HepG2 (cell line): ENCODE results near the gene ZNF445. TPM values are rescaled to one million over a fixed set of nuclear protein-coding genes. Genes with fewer than 3 reads are reported as not detected.

Experiments used
- CREB3 ChIP-seq: sonication (generic); formaldehyde crosslinking; IDR thresholded peaks from 2 replicates; pipeline ENCODE4 v1.5.0; 2020; ENCODE audit warnings: missing genetic modification reagents
- FOXO1 ChIP-seq: sonication (generic); formaldehyde crosslinking; IDR thresholded peaks from 2 replicates; pipeline ENCODE4 v1.4.0; 2020; ENCODE audit warnings: missing genetic modification reagents
- IRF1 ChIP-seq: sonication (generic); formaldehyde crosslinking; IDR thresholded peaks from 2 replicates; pipeline ENCODE4 v1.4.0; 2020; ENCODE audit warnings: low read depth, mild to moderate bottlenecking, missing genetic modification reagents
- MIER2 ChIP-seq: IDR thresholded peaks from 2 replicates; pipeline ENCODE4 v1.6.1; 2016; ENCODE audit warnings: missing biosample characterization, missing genetic modification reagents
- NCOA1 ChIP-seq: sonication (generic); formaldehyde crosslinking; IDR thresholded peaks from 2 replicates; pipeline ENCODE4 v1.9.0; 2021; ENCODE audit warnings: missing genetic modification reagents
- PAWR ChIP-seq: sonication (generic); formaldehyde crosslinking; IDR thresholded peaks from 2 replicates; pipeline ENCODE4 v1.4.0; 2020; ENCODE audit warnings: missing genetic modification reagents, mild to moderate bottlenecking, borderline replicate concordance
- SKI ChIP-seq: fragments of 450-650 bp; IDR thresholded peaks from one replicate; pipeline ENCODE4 v1.6.1; 2018; ENCODE audit warnings: mild to moderate bottlenecking; ENCODE audit not compliant: partially characterized antibody
- ZBTB20 ChIP-seq: sonication (generic); formaldehyde crosslinking; IDR thresholded peaks from 2 replicates; pipeline ENCODE4 v1.8.1; 2023; ENCODE audit warnings: missing genetic modification reagents, low read depth, mild to moderate bottlenecking, borderline replicate concordance
- ZFP91 ChIP-seq: sonication (generic); formaldehyde crosslinking; IDR thresholded peaks from 2 replicates; pipeline ENCODE4 v1.9.0; 2022; ENCODE audit warnings: missing genetic modification reagents, mild to moderate bottlenecking, borderline replicate concordance
- ZNF121 ChIP-seq: sonication (generic); formaldehyde crosslinking; IDR thresholded peaks from 2 replicates; pipeline ENCODE4 v1.5.0; 2020; ENCODE audit warnings: mild to moderate bottlenecking, missing genetic modification reagents
- ZNF34 ChIP-seq: sonication (generic); formaldehyde crosslinking; IDR thresholded peaks from 2 replicates; pipeline ENCODE4 v1.4.0; 2020; ENCODE audit warnings: mild to moderate bottlenecking, missing genetic modification reagents, borderline replicate concordance
- ZNF639 ChIP-seq: conservative IDR thresholded peaks from 2 replicates; pipeline ENCODE4 v1.6.1; 2018; ENCODE audit warnings: missing genetic modification reagents
- ZNF749 ChIP-seq: sonication (generic); formaldehyde crosslinking; IDR thresholded peaks from 2 replicates; pipeline ENCODE4 v1.8.0; 2022; ENCODE audit warnings: mild to moderate bottlenecking, missing genetic modification reagents, moderate library complexity, borderline replicate concordance
- ZNF776 ChIP-seq: sonication (generic); formaldehyde crosslinking; IDR thresholded peaks from 2 replicates; pipeline ENCODE4 v1.4.0; 2020; ENCODE audit warnings: mild to moderate bottlenecking, missing genetic modification reagents
- ZSCAN22 ChIP-seq: sonication (generic); formaldehyde crosslinking; IDR thresholded peaks from 2 replicates; pipeline ENCODE4 v1.4.0; 2020; ENCODE audit warnings: mild to moderate bottlenecking, missing genetic modification reagents
- polyA plus RNA-seq, 8 experiments: library from polyadenylated mRNA; depleted of rRNA in 3 of 8; stranded (reverse) in 7 of 8; unstranded in 1 of 8; fragments of >200 nt; fragmentation: Illumina TruSeq in 4 of 8; extraction: Trizol in 4 of 8; gene quantifications; 2 replicates each; pipeline versions ENCODE4 v1.2.1 to v1.2.3, GENCODE V29; 2011 to 2016; ENCODE audit warnings: low read depth in 4 of 8, missing spikeins in 1 of 8, mixed read lengths in 1 of 8; ENCODE audit not compliant: insufficient read depth in 1 of 8
- total RNA-seq, 5 experiments: library from RNA; depleted of rRNA; stranded (reverse); fragments of >200 nt; fragmentation: Illumina TruSeq; extraction: Trizol; gene quantifications; 2 replicates each; pipeline ENCODE4 v1.2.3, GENCODE V29; 2016; ENCODE audit warnings: low read depth in 1 of 5
- TF ChIP-seq, protein P1 (sequence below): sonication (generic); formaldehyde crosslinking; IDR thresholded peaks from 2 replicates; pipeline ENCODE4 v1.5.0; 2020; ENCODE audit warnings: missing genetic modification reagents
- TF ChIP-seq, protein P2 (sequence below): sonication (generic); formaldehyde crosslinking; IDR thresholded peaks from 2 replicates; pipeline ENCODE4 v1.5.1; 2020; ENCODE audit warnings: missing genetic modification reagents, mild to moderate bottlenecking, borderline replicate concordance
- TF ChIP-seq, protein P3 (sequence below): sonication (generic); formaldehyde crosslinking; IDR thresholded peaks from 2 replicates; pipeline ENCODE4 v1.4.0; 2020; ENCODE audit warnings: missing genetic modification reagents

The ZNF445 gene
- total and polyA plus RNA-seq, 2 of the 13 experiments (the other 11 are each of a cell fraction or from before 2014, with no cell fraction given): 4.4 to 10.3 TPM

DNA sequence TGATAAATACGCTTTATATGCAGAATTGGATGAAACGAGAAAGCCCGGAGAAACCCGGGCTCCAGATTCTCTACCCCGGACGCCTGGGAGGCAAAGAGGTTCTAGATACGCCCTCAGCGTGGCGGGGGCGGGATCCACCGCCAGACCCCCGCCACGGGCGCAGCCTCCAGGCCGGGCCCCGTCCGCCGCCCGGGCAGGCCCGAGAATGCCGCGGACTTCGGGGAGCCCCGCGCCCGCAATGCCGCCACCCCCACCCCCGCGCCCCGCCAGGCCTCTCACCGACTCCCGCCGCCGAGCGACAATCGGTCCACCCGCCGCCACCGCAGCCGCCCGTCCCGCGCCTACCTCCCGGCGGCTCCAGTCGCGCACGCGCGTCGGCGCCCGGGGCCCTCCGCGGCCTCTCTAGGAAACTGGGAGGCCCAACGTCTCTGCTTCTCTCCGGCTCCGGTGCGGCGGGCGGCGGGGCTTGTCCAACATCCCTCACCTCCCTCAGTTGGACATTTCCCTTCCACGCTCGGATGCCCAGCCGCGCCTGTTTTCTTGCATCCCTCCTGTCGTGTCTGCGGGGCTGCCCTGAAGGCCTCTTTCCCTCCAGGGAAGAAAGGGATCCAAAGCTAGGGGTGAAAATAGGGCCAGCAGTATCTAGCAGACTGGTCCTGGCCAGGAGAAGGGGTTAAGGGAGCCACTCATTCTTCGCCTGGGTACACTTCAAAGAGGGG, at the start of gene ZNF445 (continued):
- TF ChIP-seq, protein P1, sequence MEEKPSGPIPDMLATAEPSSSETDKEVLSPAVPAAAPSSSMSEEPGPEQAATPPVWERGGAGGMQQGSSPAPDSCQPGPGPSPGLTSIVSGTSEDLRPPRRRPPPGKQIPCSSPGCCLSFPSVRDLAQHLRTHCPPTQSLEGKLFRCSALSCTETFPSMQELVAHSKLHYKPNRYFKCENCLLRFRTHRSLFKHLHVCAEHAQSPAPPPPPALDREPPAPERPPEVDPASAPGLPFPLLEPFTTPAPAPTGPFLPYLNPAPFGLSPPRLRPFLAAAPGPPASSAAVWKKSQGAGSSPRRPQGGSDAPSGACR (CRISPR knock-in tag): 0 out of 2 replicates have a peak, but pooled peaks have one; percentile 48
- no peak for TF ChIP-seq MIER2
- peak; percentile 75 for TF ChIP-seq SKI
- TF ChIP-seq ZNF749: no peak
- no peak for TF ChIP-seq IRF1
- TF ChIP-seq CREB3: no peak
- no peak for TF ChIP-seq ZBTB20 (CRISPR knock-in tag)
- TF ChIP-seq ZNF776 (CRISPR knock-in tag): no peak; the same call in 1 of the 2 replicates
- no peak for TF ChIP-seq PAWR (CRISPR knock-in tag)
- peak; percentile 69; the same call in 1 of the 2 replicates for TF ChIP-seq ZFP91 (CRISPR knock-in tag)
- no peak for TF ChIP-seq FOXO1
- TF ChIP-seq, protein P2, sequence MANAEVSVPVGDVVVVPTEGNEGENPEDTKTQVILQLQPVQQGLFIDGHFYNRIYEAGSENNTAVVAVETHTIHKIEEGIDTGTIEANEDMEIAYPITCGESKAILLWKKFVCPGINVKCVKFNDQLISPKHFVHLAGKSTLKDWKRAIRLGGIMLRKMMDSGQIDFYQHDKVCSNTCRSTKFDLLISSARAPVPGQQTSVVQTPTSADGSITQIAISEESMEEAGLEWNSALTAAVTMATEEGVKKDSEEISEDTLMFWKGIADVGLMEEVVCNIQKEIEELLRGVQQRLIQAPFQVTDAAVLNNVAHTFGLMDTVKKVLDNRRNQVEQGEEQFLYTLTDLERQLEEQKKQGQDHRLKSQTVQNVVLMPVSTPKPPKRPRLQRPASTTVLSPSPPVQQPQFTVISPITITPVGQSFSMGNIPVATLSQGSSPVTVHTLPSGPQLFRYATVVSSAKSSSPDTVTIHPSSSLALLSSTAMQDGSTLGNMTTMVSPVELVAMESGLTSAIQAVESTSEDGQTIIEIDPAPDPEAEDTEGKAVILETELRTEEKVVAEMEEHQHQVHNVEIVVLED (CRISPR knock-in tag): no peak
- TF ChIP-seq ZNF34 (CRISPR knock-in tag): no peak
- TF ChIP-seq, protein P3, sequence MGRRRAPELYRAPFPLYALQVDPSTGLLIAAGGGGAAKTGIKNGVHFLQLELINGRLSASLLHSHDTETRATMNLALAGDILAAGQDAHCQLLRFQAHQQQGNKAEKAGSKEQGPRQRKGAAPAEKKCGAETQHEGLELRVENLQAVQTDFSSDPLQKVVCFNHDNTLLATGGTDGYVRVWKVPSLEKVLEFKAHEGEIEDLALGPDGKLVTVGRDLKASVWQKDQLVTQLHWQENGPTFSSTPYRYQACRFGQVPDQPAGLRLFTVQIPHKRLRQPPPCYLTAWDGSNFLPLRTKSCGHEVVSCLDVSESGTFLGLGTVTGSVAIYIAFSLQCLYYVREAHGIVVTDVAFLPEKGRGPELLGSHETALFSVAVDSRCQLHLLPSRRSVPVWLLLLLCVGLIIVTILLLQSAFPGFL (CRISPR knock-in tag): no peak
- TF ChIP-seq ZSCAN22 (CRISPR knock-in tag): no peak
- TF ChIP-seq NCOA1 (CRISPR knock-in tag): no peak
- 0 out of 2 replicates have a peak, but pooled peaks have one; percentile 46 for TF ChIP-seq ZNF639
- TF ChIP-seq ZNF121 (CRISPR knock-in tag): no peak
